Measurements from ENCODE around the gene BMP5. TPM values are rescaled to one million over a fixed set of nuclear protein-coding genes. Genes with fewer than 3 reads are reported as not detected.

Gene BMP5
- total and polyA plus RNA-seq, 2 of the 13 experiments (the other 11 are each of a cell fraction or from before 2014, with no cell fraction given) = not detected

GRCh38 chr6:55919716-55920308, 44.4 kb upstream of the BMP5 start (continued):
- no peak for TF ChIP-seq CSRNP1 (CRISPR knock-in tag; IDR thresholded peaks at IDR 0.05)
- no peak for TF ChIP-seq ZFP37 (CRISPR knock-in tag; IDR thresholded peaks at IDR 0.05; ENCODE audit: borderline replicate concordance)

GRCh38 chr6:55918639-55919038, 43.2 kb upstream of the BMP5 start:
- Histone ChIP-seq H3K4me2 (ENCODE audit: low read depth, low read length) (no peak overlapping the region), H3K9me3 (ENCODE audit: low read length) (no peaks in the 10 kb centered on the region), H3K27ac (ENCODE audit: extremely low read length, insufficient read depth, low read length) (no peak overlapping the region), H3K4me3 (replicated peaks in 1 of 3; ENCODE audit: insufficient read depth in 1 of 3, low read depth in 2 of 3, low read length in 3 of 3) (no peak overlapping the region), H3K4me1 (ENCODE audit: insufficient read depth, low read length) (no peaks in the 10 kb centered on the region), H4K20me1 (ENCODE audit: insufficient read depth, low read length) (no peaks in the 10 kb centered on the region), H2AFZ (ENCODE audit: low read length) (no peak overlapping the region), H3K36me3 (replicated peaks in 1 of 2; ENCODE audit: control insufficient read depth in 1 of 2, insufficient read depth in 2 of 2, low read length in 2 of 2) (no peaks in the 10 kb centered on the region), H3K27me3 (ENCODE audit: control insufficient read depth in 1 of 2, insufficient read depth in 2 of 2, low read length in 2 of 2) (no peaks in the 10 kb centered on the region), H3K9ac (ENCODE audit: insufficient read depth, low read depth, low read length) (no peak overlapping the region), H3K79me2 (ENCODE audit: insufficient read depth, low read length) (no peaks in the 10 kb centered on the region)
- in situ Hi-C loops (cut with HindIII; ENCODE audit: extremely low pct_ligation_motif_present, low pct_unique_long_range_greater_than_20kb) = no loop called here
- CTCF ChIA-PET (ENCODE audit: low intra/inter-chr PET ratio, low total read pairs) = no interaction called here
- BruUV-seq (replicated peaks) = no TSS peak
- FAIRE-seq (no peak), DNase-seq (ENCODE audit: low spot score) (no peak), ATAC-seq (no peak)
- TF ChIP-seq ARHGAP35 (CRISPR knock-in tag; IDR thresholded peaks at IDR 0.05; ENCODE audit: borderline replicate concordance) (no peak), ATF4 (CRISPR knock-in tag; IDR thresholded peaks at IDR 0.05) (no peak), SMAD9 (CRISPR knock-in tag; IDR thresholded peaks at IDR 0.05) (no peak), U2AF1 (optimal IDR thresholded peaks at IDR 0.05; ENCODE audit: low read depth, low read length) (no peak), TBP (CRISPR knock-in tag; IDR thresholded peaks at IDR 0.05) (no peak), MZF1 (CRISPR knock-in tag; IDR thresholded peaks at IDR 0.05; ENCODE audit: borderline replicate concordance) (no peak), CC2D1A (CRISPR knock-in tag; IDR thresholded peaks at IDR 0.05) (no peak), ZNF709 (CRISPR knock-in tag; IDR thresholded peaks at IDR 0.05) (no peak), NFYC (CRISPR knock-in tag; IDR thresholded peaks at IDR 0.05) (no peak), ZNF780A (CRISPR knock-in tag; IDR thresholded peaks at IDR 0.05) (no peak), ZNF605 (CRISPR knock-in tag; IDR thresholded peaks at IDR 0.05) (no peak), POLR2AphosphoS5 (IDR thresholded peaks at IDR 0.05; ENCODE audit: low read depth, low read length) (no peak), ZNF772 (CRISPR knock-in tag; IDR thresholded peaks at IDR 0.05) (no peak), PBX3 (CRISPR knock-in tag; IDR thresholded peaks at IDR 0.05; ENCODE audit: borderline replicate concordance) (no peak), KLF6 (CRISPR knock-in tag; IDR thresholded peaks at IDR 0.05) (no peak), ZSCAN12 (CRISPR knock-in tag; IDR thresholded peaks at IDR 0.05) (no peak), PHF21A (CRISPR knock-in tag; IDR thresholded peaks at IDR 0.05) (no peak)
- POLR2A ChIA-PET = no interaction called here
- 0% methylated on average over 2 of the region's 2 CpGs for WGBS (ENCODE audit: low lambda C conversion rate)
- intact Hi-C loops (cut with micrococcal nuclease; ENCODE audit: unreplicated experiment) = no loop called here
